Activated CD8-positive, alpha-beta T cell treated with anti-CD3 and anti-CD28 coated beads for 36 hours (primary cell): ENCODE measurements around the gene ATP8B4. TPM values are rescaled to one million over a fixed set of nuclear protein-coding genes. Genes with fewer than 3 reads are reported as not detected.

Source experiments
- ATAC-seq: fragments of 200-7000 bp; cut with Tn5 transposase; one replicate; pipeline ENCODE4 v1.10.0; 2021; ENCODE audit warnings: mild to moderate bottlenecking, moderate library complexity
- CTCF ChIA-PET: fragments of 350-600 bp; sonication (Branson Sonifier 250); formaldehyde crosslinking; loops from one replicate; lab custom pipeline; 2021; ENCODE audit warnings: antibody characterized with exemption; lab: Charles Lee
- POLR2A ChIA-PET: fragments of 350-600 bp; sonication (Branson Sonifier 250); formaldehyde crosslinking; loops from one replicate; lab custom pipeline; 2021; ENCODE audit warnings: antibody characterized with exemption; lab: Charles Lee
- DNase-seq: peaks from one replicate; pipeline ENCODE4 v3.0.0-alpha.2; 2020
- H3K27ac Mint-ChIP-seq: one replicate; pipeline ENCODE4 v1.8.0; 2021; ENCODE audit warnings: mild to moderate bottlenecking, mixed read lengths
- H3K27me3 Mint-ChIP-seq: one replicate; pipeline ENCODE4 v1.8.0; 2021; ENCODE audit warnings: mixed read lengths
- H3K36me3 Mint-ChIP-seq: one replicate; pipeline ENCODE4 v1.8.0; 2021; ENCODE audit warnings: low read depth, mixed read lengths
- H3K4me1 Mint-ChIP-seq: one replicate; pipeline ENCODE4 v1.8.0; 2021; ENCODE audit warnings: low read depth, mixed read lengths
- H3K4me3 Mint-ChIP-seq: one replicate; pipeline ENCODE4 v1.8.0; 2021; ENCODE audit warnings: mild to moderate bottlenecking, moderate library complexity, mixed read lengths
- H3K9me3 Mint-ChIP-seq: one replicate; pipeline ENCODE4 v1.8.0; 2021; ENCODE audit warnings: mixed read lengths
- intact Hi-C: fragments of 100-400 bp; cut with micrococcal nuclease; formaldehyde crosslinking; loops from one replicate; pipeline ENCODE4 v1.10.0; 2022
- total RNA-seq, 2 experiments: library from RNA; stranded (reverse); gene quantifications; one replicate each; pipeline ENCODE4 v1.2.3, GENCODE V29; 2021
- TF ChIP-seq, protein P1 (sequence below): fragments of 200-600 bp; IDR thresholded peaks from one replicate; pipeline ENCODE4 v1.8.0; 2022; ENCODE audit warnings: antibody characterized with exemption, mild to moderate bottlenecking

The ATP8B4 gene
- total RNA-seq, 2 experiments from 2014 or later, result 4.6 to 5.8 TPM

DNA sequence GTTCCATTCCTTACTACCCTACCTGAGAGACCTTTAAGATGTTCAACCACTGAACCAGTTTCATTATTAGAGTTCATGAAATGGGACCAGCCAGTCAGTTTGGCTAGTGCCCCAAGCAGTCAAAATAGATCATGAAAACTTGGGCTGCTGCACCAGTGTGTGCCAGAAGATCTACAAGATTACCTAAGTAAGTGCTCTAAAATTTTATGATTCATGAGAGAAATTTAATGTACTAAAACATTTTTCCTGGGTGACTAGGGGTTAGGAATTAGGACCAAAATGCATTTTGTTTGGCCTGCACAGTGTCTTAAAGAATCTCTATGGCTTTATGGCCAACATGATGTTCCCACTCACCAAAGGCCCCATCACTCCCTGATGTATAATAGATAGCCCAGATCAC, 214.7 kb downstream of the ATP8B4 start:
- TF ChIP-seq, protein P1, sequence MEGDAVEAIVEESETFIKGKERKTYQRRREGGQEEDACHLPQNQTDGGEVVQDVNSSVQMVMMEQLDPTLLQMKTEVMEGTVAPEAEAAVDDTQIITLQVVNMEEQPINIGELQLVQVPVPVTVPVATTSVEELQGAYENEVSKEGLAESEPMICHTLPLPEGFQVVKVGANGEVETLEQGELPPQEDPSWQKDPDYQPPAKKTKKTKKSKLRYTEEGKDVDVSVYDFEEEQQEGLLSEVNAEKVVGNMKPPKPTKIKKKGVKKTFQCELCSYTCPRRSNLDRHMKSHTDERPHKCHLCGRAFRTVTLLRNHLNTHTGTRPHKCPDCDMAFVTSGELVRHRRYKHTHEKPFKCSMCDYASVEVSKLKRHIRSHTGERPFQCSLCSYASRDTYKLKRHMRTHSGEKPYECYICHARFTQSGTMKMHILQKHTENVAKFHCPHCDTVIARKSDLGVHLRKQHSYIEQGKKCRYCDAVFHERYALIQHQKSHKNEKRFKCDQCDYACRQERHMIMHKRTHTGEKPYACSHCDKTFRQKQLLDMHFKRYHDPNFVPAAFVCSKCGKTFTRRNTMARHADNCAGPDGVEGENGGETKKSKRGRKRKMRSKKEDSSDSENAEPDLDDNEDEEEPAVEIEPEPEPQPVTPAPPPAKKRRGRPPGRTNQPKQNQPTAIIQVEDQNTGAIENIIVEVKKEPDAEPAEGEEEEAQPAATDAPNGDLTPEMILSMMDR, result no peak
- Mint-ChIP-seq H3K36me3 (no peaks in the 10 kb centered on the region), H3K4me3 (no peak overlapping the region), H3K27me3 (peaks cover 5% of the 10 kb centered on the region), H3K4me1 (no peaks in the 10 kb centered on the region), H3K27ac (no peak overlapping the region), H3K9me3 (no peaks in the 10 kb centered on the region)
- no peak for DNase-seq
- intact Hi-C loops, result no loop called here
- POLR2A ChIA-PET, result no interaction called here
- CTCF ChIA-PET, result no interaction called here
- no peak for ATAC-seq

DNA sequence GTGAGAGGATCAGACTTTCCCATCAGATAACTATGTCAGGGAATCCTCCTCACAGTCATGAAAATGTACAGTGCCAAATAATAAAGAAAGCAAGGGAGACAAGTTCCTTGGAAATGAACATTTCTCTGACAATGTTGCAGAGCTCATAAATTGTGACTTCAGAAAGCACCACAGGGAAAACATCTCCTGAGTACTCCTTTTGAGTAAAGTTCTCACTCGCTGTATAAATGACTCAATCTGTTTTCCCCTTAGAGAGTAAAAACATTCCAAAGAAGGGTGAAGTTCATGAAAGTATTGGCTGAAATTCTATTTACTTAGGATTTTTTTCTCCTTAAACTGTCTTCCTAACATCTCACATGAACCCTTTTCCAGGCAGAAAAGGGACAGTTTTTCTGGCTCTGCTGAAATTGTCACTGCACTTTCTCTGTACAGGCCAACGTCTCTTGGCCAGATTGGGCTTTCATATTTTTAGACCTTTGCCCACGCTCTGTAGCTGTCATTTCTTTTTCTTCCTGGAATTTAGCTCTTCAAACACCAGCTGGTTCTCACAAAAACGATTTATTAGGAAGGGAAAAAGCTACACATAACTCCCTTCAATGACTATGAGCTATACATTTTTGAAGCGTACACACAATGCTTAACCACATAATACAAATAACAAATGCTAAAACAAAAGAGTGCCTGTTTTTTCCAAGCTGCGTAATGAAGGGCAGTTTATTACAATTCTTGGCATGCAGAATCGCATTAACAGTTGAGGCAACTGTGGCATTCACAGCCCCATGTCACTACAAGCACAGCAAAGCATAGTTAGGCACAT, 216.1 kb downstream of the ATP8B4 start:
- H3K27me3 Mint-ChIP-seq, result peaks cover 3% of the 10 kb centered on the region
- no peaks in the 10 kb centered on the region for H3K4me1 Mint-ChIP-seq
- TF ChIP-seq, protein P1, result no peak
- POLR2A ChIA-PET, result interaction anchor here (0.6 kb wide), 1 partner anchor 1034 kb away, joined by 3 read pairs; no protein-coding TSS in a partner anchor
- no peak overlapping the region for H3K4me3 Mint-ChIP-seq
- ATAC-seq (no peak), DNase-seq (no peak)
- intact Hi-C loops, result no loop called here
- no peak overlapping the region for H3K27ac Mint-ChIP-seq
- CTCF ChIA-PET, result interaction anchor here (0.7 to 1.1 kb wide), 3 partner anchors 147 to 1049 kb away, joined by 3 to 5 read pairs (median 3); no protein-coding TSS in a partner anchor
- no peaks in the 10 kb centered on the region for H3K9me3 Mint-ChIP-seq
- H3K36me3 Mint-ChIP-seq, result no peaks in the 10 kb centered on the region

DNA sequence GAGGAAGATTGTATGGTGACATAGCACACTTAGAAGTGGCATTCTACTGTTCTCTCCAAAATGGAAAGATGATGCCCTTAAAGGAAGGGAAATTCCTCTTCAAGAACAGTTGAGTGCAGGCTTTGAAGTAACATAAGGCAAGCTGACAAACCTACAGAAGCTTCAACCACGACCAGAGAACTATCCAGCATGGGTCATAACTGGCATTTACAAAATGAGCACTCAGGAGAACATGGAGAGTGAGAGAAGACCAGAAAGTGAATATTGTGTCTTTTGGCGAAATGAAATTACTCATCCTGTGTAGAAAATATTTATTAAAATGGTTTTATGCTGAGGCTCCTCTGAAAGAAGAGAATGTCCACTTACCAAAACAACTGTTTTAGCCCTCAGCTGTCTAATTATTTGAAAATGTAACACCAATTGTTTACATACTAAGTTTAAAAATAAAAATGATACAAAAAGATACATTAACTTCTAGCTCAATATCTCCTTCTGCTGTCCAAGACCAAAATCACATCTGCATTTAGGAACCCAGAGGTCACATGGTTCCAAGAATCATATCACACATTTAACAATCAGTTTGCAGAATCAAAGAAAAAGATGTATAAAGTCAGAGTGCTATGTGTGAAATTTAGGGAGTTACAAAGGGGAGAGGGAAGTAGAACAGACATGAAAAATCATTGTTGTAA, 216.9 kb downstream of the ATP8B4 start:
- Mint-ChIP-seq H3K27me3 (peaks cover 3% of the 10 kb centered on the region), H3K4me1 (no peaks in the 10 kb centered on the region), H3K4me3 (no peak overlapping the region), H3K36me3 (no peaks in the 10 kb centered on the region), H3K27ac (no peak overlapping the region), H3K9me3 (no peaks in the 10 kb centered on the region)
- ChIA-PET POLR2A (no interaction called here), CTCF (interaction anchor here (0.7 to 1.1 kb wide), 3 partner anchors 16 to 431 kb away, joined by 3 read pairs; no protein-coding TSS in a partner anchor)
- intact Hi-C loops, result no loop called here
- DNase-seq (no peak), ATAC-seq (no peak)
- TF ChIP-seq, protein P1, result no peak

DNA sequence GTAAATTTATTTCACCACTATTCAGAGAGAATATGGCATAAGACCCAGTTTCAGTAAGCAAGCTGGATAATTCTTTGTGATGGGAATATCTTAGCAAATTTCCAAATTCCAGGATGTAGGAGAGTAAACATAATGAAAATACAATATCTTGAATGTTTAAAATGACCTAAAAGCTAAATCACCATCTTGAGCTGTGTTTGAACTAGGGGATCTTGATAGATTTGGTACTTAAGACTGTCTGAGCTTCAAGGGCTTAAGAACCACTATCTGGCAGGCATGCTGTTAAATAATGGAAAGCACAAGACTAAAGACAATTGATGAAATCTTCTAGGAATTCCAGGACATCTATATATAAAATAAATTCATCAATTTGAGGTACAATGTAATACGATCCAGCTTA, 217.7 kb downstream of the ATP8B4 start:
- no peaks in the 10 kb centered on the region for H3K9me3 Mint-ChIP-seq
- TF ChIP-seq, protein P1, result no peak
- ATAC-seq (no peak), DNase-seq (no peak)
- peaks cover 1% of the 10 kb centered on the region for H3K27me3 Mint-ChIP-seq
- CTCF ChIA-PET, result interaction anchor here (1.0 kb wide), 1 partner anchor 15 kb away, joined by 3 read pairs; no protein-coding TSS in a partner anchor
- H3K4me1 Mint-ChIP-seq, result no peaks in the 10 kb centered on the region
- H3K36me3 Mint-ChIP-seq, result no peaks in the 10 kb centered on the region
- POLR2A ChIA-PET, result no interaction called here
- H3K27ac Mint-ChIP-seq, result no peak overlapping the region
- intact Hi-C loops, result no loop called here
- no peak overlapping the region for H3K4me3 Mint-ChIP-seq

DNA sequence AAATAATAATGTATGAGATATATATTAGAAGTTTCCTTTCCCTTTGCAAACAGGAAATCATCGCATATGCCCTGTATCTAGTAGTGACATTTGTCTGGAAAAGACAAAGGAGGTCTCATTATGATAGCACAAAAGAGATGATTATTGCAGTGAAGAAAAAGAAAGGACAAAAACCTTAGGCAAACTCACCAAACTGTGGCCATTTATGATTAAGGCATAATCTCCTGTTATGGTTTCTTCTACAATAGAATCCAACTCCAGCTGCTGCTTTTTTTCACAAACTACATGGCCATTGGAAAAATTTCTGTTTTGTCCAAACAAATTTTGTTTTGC, 218.2 kb downstream of the ATP8B4 start:
- Mint-ChIP-seq H3K4me3 (no peak overlapping the region), H3K36me3 (no peaks in the 10 kb centered on the region), H3K4me1 (no peaks in the 10 kb centered on the region), H3K9me3 (no peaks in the 10 kb centered on the region), H3K27me3 (no peaks in the 10 kb centered on the region), H3K27ac (no peak overlapping the region)
- ChIA-PET CTCF (no interaction called here), POLR2A (no interaction called here)
- intact Hi-C loops, result no loop called here
- DNase-seq (no peak), ATAC-seq (no peak)
- TF ChIP-seq, protein P1, result no peak
